GM12875 (cell line): ENCODE data around the gene ARGFX.
"Not testable (repeated sequence)": the region's sequence is repeated elsewhere in the genome, so short reads cannot be mapped to it uniquely, and the experiment has no call there.

Experiments used
- H3K4me3 ChIP-seq: one replicate; pipeline ENCODE4 v1.5.1; 2011; ENCODE audit warnings: low read depth, low read length, control low read depth
- CTCF ChIP-seq: IDR thresholded peaks from 2 replicates; pipeline ENCODE4 v1.5.1; 2011; ENCODE audit warnings: low read depth, mild to moderate bottlenecking, control low read depth, inconsistent platforms, low read length, moderate library complexity, borderline replicate concordance; ENCODE audit not compliant: insufficient read depth

ARGFX gene

GRCh38 chr3:121581691-121582090 is 13.9 kb downstream of the ARGFX start:
- TF ChIP-seq CTCF = no peak
- H3K4me3 ChIP-seq = no peak overlapping the region

DNA sequence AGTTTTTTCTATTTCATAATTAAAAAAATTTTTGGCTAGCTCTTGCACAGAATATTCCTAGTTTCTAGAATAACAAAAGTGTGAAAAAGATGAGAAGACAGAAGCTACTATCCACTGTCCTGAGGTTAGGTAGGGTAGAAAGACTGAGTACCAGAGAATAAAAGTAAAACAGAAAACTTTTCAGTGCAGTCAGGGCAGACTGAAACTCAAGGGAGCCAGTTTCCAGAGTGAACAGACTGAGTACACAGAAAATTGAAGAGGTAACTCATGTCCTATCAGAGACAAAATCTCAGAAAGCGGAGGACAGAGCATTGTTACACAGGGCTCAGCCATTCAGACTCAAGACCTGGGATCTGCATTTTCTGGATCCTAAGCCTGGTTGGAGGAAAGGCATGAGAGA is 16.7 kb downstream of the ARGFX start:
- TF ChIP-seq CTCF = no peak
- H3K4me3 ChIP-seq = no peak overlapping the region

- no peak for TF ChIP-seq CTCF
- no peak within 1 kb of the TSS for H3K4me3 ChIP-seq
Measured at GRCh38 chr3:121592856-121593702, 25.3 kb downstream of the ARGFX start, which contains the start of gene FBXO40. FBXO40 (plus strand) TSS chr3:121593379; CDS start chr3:121620576, 27,197 bp downstream.

DNA sequence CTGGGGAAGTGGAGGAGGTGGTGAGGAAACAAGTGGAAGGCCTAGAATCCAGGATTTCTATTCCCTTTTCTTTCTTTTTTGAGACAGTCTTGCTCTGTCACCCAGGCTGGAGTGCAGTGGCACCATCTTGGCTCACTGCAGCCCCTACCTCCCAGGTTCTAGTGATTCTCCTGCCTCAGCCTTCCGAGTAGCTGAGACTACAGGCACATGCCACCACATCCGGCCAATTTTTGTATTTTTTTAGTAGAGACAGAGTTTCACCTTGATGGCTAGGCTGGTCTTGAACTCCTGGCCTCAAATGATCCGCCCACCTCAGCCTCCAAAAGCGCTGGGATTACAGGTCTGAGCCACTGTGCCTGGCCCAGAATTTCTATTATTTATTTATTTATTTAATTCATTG is 26.1 kb downstream of the ARGFX start:
- H3K4me3 ChIP-seq = not testable (repeated sequence)

GRCh38 chr3:121594850-121595249 is 27.1 kb downstream of the ARGFX start:
- no peak overlapping the region for H3K4me3 ChIP-seq
- no peak for TF ChIP-seq CTCF

GRCh38 chr3:121595765-121596406 is 28.1 kb downstream of the ARGFX start:
- no peak overlapping the region for H3K4me3 ChIP-seq
- TF ChIP-seq CTCF = no peak

DNA sequence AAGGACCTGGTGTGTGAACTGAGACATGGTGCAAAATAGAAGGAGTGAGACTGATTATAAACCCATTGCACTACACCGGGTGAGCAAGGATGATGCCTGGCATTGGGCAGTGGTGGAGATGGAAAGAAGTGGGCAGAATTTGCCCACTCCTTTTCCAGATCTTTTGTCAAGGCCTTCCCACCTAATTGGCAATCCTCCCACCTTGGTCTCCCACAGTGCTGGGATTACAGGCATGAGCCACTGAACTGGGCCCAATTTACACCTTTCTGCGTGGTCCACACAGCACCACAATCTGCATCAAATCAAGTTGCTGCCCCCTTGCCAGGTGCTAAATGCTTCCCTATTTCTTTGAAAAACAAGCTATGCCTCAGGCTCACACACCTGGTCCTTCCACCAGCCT is 30.8 kb downstream of the ARGFX start:
- no peak for TF ChIP-seq CTCF
- H3K4me3 ChIP-seq = no peak overlapping the region

- H3K4me3 ChIP-seq = not testable (repeated sequence)
Measured at GRCh38 chr3:121599900-121600299, 32.2 kb downstream of the ARGFX start.
